GM21786 (cell line): ENCODE measurements around the gene NPHP4.
A peak's percentile ranks its signal among the peaks of the same experiment; 100 is the strongest.

ENCODE experiments used
- ATAC-seq: cut with Tn5 transposase; IDR thresholded peaks from one replicate; pipeline ENCODE4 v1.9.1; 2021; ENCODE audit not compliant: unreplicated experiment

The NPHP4 gene

DNA sequence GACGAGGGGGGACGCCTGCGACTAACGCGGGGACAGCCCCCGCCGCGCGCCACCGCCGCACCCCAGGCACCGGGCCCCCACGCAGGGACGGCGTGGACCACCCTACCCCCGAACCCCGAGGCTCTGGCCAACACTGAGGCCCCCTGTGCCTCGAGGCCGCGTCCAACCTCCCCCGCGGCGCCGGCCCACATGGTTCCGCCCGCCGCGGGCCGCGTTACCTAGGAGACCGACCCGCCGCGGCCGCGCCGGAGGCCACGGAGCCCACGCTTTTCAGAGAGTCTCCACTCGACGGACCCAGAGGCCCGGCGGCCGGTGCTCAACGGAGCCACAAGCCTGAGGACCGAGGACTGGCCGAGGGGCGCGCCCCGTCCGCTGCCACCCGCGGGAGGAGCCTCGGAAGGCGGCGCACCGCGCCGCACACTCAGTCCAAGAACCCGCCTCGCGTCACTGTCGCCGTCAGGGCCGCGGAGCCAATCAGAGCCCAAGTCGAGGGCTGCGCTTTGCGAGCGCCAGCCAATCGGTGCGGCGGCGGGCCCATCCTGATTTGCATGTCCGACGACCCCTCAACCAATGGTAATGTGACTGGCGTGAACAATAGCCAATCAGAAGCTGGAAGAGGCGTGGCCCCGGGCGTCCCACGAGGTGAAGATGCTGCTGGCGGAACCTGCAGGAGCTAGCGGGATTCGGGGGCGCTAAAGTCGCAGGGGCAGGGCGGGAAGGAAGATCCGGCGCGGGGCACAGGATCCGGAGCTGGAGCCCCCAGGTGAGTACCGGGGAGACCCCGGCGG is at the start of gene NPHP4:
Gene NPHP4 (minus strand): TSS at position 400 of the 788 bp plus-strand sequence. CDS start 6,136 bp downstream, outside the sequence.
- ATAC-seq, result peak; percentile 89

DNA sequence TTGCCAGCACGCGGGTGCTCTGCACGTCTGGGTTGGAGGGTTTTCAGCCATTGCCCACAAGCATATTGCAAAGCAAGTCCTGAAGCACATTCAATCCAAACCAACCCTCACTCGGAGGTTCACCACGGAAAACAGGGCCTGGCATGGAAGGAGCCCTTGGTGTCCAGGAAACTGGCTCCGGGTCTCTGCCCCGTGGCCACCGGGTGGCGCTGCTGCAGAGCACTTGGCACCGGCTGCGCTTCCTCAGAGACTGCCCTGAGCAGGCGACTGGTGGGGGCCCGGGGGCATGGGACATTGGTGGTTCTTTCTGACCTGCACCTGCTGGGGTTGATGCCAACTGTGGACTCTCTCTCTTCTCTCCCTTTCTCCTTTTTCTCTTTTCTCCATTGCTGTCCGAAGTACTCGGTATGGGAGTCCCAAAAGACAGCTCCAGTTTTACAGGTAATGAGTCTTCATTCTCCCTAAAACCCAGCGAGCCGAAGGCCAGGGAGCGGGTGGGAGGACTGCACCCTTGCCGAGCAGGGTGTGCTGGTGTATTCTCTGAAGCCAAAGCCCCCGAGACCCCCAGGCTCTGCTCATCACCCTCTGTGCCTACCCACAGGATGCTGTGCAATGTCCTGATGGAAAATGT is 49.3 kb upstream of the NPHP4 start:
- ATAC-seq, result no peak

DNA sequence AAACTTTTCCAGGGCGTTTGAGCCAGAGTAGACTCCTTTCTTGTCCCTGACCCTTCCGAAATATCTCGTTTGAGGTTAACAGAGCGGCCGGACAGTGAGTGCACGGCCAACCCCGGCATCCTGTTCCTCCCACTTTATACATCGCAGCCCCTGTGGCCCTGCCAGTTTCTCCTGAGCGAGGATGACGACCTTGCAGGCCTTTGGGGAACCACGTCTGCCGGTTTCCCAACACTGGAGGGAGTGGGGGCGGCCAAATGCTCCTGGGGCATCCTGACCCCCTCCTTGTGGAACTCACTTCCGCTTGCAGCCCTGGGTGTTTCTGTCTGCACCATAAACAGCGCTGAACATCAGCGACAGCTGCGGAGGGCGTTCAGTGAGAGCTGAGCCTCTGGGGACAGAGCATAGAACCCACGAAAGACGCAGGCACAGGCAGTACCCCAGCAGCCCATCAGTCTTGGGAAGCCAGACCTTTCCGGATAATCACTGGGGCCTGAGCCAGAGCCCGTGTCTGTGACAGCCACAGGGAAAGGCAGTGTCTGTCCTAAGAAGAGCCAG is 48.7 kb upstream of the NPHP4 start:
- ATAC-seq, result no peak

DNA sequence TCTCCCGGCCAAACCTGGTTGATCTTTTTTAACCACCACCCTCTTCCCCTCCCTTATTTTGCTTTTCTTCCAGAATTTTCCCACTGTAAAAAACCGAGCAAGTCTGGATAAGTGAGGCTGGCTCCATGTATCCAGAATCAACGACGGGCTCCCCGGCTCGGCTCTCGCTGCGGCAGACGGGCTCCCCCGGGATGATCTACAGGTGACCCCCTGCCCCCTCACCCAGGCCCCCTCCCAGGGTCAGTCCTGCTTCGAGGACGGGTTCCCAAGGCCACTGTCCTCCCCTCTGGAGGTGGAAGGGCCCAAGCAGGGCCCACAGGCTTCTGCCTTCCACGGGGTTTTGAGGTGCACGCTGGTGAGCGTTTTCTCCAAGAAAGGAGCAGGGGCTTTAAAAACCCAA is 48.2 kb upstream of the NPHP4 start:
- no peak for ATAC-seq

DNA sequence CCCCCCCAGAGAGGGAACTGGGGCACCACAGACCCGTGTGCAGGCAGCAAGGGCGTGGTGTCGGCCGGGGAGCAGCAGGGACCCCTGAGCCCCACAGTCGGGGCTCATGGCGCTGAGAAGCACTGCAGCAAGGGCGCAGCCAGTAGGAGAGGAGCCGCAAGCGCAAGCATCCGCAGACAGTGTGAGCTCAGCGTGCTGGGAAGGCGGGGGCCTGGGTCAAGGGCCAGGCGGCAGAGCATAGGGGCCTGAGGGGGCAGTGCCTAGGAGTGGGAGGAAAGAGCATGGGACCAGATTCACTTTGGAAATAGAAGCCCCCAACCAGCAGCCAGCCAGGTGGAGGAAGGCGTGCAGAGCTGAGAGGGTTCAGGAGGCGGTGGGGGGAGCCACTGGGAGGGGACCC is 46.8 kb upstream of the NPHP4 start:
- ATAC-seq, result no peak

DNA sequence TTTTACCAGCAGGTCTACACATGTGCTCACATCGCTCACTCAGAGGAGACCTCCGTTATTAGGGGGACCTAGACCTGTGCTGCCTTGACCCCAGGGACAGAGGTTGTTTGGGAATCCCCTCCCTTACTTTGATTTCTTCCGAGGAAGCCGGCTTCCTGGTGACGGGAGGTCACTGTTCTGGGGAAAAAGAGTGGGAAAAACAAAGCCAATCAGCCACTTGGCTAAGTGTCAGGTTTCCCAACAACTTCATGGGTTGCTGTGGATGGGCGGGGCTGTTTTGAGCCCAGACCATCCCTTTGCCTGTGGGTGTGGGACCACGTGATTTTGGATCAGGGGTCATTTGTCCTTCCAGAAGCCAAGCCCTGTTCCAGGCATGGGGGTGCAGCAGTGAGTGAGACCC is 46.4 kb upstream of the NPHP4 start:
- no peak for ATAC-seq

DNA sequence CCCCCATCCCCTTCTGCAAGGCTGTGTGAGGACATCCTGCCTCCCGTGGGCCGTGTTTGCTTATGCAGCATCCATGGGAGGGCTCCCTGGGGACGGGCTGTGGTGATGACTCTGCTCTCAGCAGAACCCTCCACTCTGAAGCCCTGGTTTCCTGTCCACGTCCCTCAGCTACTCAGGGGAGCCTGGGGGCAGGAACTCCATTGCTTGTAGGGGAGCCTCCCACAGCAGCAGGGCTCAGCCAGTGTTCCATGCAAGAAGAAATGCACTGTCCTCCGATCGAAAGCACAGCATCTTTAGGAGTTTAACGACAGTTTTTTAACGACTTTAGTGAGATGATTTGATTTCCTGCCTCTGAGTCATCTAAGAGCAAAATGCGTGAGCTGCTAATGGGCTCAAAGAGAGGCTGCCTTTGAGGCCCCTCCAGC is 45.1 kb upstream of the NPHP4 start:
- ATAC-seq, result peak; percentile 86

DNA sequence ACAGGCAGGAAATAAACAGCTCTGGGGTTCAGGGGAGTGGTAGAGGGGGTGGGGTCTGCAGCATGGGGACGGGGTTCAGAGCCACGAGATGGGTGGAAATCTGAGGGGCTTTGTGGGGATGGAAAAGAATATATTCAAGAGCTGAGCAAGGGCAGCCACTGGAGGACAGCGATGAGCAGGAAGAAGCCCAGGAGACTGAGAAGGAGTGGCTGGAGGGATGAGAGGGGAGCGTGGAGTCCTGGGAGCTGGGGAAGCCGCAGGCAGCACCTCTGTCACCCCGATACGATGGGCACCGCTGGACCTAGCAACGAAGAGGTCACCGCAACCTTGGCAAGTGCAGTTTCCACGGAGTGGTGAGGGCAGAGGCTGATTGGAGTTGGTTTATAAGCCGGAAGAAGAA is 43.5 kb upstream of the NPHP4 start:
- no peak for ATAC-seq

DNA sequence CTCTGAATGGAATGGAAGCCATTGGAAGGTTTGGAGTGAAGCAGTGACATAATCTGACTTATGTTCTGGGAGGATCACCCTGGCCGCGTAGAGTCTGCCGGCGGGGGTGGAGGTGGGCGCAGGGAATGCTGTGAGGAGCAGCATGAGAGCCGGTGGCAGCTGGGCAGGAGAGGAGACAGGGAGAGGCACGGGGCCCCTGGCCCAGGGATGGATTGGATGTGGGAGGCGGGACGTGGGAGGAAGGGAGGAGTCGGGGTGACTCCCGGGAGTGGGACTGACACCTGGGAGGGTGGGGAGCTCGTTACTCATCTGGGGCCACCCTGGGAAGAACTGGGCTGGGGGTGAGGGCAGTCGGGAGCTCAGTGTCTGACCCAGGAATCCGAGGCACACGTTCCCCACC is 43.1 kb upstream of the NPHP4 start:
- no peak for ATAC-seq

DNA sequence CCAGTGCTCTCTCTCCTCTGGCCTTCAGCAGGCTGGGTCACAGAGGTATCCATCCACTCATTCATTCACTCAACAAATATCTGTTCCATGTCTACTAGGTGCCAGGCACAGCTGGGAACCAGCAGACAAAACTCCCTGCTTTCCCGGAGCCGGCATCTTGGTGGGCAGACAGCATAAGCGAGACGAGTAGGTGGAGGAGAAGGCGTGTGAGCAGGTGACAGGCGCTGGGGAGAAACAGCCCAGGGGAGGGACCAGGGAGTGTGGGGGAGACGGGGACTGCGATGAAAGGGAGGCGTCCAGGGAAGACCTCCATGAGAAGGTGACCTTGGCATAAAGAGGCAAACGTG is 42.5 kb upstream of the NPHP4 start:
- ATAC-seq, result no peak

DNA sequence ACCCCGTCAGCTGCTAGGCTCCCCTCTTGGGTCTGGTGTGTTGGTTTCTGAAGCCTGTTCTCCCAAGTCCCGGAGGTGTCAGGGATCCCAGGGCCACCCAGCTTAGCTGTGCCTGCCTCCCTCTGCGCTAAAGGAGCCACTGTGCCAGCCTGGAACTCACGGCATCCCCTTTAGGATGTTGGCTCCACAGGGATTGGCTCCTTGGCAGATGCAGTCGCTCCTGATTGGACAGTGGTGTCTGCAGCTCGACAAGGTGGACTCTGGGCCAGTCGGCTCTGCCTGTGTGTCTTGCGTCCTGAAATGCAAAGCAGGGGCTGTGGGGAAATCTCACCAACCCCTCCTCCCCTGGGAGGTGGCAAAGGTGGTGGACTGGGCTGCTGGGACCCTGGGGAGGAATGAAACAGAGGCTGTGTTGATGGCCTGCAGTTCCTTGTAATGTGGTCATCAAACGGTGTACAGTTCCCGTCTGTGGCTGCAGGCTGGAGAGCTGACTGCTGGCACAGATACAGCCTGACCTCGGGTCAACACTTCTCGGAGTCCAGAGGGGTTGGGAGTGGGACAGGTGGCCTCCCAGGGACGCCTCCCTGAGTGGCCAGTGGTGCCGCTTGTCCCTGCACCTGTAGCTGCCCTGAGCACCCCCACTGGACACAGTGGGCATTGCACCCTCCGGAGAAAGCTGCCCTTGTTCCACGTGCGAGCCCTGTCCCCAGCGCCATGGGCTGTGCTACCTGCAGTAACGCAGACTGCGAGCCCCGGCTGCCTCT is 41.9 kb upstream of the NPHP4 start:
- ATAC-seq, result no peak

DNA sequence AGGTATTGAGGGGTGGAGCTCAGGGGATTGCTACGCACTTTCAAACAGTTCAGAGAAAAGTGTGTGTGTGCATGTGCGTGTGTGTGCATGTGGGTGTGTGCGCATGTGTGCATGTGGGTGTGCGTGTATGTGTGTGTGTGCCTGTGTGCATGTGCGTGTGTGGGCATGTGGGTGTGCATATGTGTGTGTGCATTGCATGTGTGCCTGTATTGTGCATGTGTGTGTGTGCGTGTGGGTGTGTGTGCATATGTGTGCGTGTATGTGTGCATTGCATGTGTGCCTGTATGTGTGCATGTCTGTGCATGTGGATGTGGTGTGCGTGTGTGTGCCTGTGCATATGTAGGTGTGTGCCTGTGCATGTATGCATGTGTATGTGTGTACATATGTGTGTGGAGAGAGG is 40.9 kb upstream of the NPHP4 start:
- no peak for ATAC-seq

DNA sequence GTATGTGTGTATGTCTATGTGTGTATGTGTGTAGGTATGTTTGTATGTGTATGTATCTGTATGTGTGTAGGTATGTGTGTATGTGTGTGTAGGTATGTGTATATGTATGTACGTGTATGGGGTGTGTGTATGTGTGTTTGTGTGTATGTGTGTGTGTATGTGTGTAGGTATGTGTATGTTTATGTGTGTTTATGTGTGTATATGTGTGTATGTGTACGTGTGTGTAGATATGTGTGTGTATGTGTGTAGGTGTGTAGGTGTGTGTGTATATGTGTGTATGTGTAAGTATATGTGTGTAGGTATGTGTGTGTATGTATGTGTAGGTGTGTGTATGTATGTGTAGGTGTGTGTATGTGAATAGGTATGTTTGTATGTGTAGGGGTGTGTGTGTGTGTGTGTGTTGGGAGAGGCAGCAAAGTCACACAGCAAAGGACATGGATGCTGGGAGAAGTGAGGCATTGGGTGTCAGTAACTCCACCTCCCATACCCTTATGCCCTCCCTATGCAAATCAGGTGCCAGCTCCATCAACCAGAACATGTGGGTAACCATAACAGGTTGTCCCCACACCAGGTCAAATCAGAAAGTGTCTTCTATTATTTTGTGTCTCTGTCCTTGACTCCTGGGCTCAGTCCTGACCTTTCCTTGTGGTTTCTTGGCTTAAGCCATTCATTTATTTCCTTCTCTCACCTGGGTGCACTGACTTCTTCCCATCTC is 38.5 kb upstream of the NPHP4 start:
- no peak for ATAC-seq

DNA sequence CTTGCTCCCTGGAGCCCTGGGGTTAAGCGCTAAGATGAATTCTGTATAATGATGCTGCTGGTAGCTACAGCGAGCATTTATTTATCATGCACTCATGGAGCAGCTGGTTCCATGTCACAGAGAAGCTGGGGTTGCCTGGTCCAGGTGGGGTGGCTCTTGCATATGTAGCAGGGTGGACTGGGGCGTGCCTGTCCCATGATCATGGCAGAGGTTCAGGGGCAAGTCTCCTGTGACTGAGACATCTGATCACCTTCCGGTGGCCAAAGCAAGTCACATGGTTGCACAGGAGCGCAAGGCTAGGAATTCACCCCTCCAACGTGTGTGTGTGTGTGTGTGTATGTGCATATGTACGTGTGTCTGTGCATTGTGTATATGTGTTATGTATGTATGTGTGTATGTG is 37.9 kb upstream of the NPHP4 start:
- no peak for ATAC-seq

DNA sequence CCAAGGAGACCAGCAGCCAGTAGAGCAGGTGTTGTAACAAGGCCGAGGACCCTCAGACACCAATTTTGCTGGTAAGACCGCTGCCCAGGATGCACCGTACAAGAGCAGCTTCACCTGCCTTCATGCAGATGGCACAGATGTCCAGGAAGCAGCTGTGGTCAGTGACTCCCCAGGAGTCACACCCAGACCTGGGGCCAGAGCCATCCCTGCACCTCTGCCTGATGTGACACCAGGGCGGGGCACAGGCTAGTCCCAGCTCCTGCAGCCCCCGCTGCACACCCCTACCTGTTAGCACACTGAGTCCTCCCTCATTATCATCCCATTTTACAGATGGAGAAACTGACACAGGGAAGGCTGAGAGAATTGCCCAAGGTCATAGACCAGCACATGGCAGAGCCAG is 37.1 kb upstream of the NPHP4 start:
- no peak for ATAC-seq

DNA sequence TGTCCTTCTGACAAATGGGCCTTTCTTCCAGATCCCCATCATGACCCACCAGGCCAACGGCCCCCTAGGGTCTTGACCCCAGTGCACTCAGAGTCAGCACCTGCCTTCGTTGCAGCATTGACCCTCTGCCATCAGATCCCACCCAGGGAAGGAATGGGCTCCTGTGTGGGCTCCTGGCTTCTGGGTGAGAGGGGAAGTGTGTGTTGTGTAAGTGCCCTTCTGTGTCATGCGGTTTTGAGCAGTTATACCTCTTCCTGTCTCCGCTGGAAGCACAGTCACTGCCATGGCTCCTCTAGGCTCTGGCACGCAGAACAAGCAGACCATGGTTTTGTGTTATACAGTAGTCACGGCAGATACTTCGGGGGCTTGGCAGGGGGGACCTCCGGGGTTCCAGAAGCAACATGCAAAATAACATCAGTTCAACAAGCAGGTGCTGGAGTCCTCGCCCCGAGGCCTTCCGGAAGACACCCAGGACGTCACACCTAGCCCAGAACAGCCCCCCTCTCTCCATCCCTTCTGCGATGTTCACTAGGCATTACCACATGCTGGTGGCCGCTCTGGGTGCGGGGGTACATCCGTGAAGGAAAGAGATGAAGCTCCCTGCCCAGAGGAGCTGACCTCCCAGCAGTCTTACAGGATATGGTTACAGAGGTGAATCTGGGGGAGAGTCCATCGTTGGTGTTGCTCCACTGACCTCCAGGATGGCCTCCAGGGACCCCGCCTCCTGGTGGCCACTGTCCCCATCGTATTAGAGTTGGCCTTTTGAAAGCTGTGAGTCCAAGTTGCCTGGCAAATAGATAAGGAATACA is 36.0 kb upstream of the NPHP4 start:
- no peak for ATAC-seq

DNA sequence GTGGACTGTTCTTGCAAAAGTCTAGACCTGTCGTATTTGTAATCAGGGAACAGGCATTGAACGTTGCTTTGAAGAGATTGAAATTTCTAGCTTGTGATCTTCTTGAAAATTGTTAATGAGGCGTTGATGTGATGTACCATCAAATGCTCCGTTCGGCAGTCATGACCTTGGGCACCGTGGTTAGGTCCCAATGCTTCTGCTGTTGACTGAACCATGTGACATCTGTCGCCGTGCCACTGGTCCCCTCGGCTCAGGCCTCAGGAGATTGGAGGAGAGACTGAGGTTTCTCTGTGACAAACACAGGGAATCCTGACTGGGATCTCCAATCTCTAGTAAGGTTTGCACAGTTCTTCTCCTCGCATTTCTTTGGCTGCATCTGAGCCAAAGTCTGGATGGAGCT is 35.4 kb upstream of the NPHP4 start:
- ATAC-seq, result no peak

DNA sequence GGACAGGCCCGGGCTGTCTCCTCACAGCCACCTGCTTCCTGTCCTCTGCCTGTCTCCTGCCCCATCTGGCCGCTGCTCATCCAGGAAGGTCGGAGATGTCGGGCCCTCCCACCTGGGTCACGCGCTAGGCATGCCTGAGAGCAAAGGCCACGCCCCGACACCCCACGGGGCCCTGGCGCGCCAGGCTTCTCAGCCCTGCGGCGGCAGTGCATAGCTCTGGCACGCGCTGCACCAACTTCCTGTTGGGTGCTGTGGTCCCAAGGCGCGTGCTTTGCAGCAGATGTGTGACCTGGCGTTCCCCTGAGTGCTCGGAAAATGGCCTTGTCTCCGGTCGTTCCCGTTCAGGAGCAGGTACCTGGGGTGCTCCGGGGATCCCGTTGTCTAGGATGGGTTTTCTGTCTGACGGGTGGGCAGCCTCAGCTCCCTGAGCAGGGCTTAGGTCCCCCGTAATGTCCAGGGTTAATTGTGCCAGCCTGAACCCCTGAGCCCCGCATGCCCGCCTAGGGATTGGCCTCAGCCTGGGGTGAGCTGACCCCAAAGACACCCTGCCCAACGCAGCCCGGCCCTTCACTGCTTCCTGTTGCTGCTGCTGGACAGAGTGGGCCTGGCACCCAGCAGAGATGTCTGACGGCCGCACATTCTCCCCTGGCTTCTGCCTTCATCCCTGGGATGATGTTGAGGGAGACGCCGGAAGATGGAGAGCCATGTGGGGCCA is 34.0 kb upstream of the NPHP4 start:
- peak; percentile 79 for ATAC-seq

DNA sequence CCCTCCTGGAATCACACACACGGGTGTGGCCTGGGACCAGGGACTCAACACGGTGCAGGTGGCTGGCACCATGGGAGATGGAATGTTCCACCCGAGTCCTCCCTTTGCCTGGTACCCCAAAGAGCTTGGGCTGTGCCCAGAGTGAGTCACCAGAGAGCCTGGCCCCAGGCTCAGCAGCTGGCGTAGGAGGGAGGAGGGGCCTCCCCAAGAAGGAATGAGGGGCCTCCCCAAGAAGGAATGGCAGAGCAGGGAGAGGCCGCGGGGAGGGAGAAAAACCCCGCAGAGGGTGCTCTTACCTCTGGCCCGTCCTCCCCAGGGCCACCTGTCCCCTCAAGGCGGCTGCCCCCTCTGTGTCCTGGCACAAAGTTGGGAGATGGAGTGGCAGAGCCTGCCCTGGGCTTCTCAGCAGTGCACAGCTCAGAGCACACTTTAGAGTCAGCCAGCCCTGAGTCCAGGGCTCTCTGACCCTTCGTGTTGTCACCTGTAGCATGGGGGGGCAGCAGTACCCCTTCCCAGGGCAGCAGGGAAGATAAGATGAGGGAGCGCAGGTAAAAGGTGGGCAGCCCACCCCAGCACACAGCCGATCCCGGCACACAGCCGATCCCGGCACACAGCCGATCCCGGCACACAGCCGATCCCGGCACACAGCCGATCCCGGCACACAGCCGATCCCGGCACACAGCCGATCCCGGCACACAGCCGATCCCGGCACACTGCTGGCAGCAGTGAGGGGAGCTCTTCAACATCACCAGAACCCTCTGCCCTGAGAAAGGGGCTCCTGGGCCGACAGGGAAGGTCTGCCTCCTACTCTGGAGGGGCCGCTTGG is 33.3 kb upstream of the NPHP4 start:
- no peak for ATAC-seq
